ENCODE results near the gene NUCB1.

DNA sequence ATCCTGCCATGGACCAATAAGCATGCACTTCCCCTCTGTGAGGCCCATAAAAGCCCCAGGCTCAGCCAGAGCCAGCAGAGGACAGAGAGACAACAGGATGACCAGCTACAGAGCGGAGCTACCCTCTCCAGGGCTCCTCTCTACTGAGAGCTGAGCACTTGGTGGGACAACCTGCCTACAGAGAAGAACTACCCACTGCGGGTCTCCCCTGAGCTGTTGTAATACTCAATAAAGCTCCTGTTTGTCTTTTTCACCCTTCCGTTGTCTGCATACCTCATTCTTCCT, 47.1 kb downstream of the NUCB1 start:
- TF ChIP-seq, protein P1, sequence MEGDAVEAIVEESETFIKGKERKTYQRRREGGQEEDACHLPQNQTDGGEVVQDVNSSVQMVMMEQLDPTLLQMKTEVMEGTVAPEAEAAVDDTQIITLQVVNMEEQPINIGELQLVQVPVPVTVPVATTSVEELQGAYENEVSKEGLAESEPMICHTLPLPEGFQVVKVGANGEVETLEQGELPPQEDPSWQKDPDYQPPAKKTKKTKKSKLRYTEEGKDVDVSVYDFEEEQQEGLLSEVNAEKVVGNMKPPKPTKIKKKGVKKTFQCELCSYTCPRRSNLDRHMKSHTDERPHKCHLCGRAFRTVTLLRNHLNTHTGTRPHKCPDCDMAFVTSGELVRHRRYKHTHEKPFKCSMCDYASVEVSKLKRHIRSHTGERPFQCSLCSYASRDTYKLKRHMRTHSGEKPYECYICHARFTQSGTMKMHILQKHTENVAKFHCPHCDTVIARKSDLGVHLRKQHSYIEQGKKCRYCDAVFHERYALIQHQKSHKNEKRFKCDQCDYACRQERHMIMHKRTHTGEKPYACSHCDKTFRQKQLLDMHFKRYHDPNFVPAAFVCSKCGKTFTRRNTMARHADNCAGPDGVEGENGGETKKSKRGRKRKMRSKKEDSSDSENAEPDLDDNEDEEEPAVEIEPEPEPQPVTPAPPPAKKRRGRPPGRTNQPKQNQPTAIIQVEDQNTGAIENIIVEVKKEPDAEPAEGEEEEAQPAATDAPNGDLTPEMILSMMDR (IDR thresholded peaks at IDR 0.05; ENCODE audit: extremely low read depth in 1 of 2, insufficient read depth in 1 of 2, low read depth in 1 of 2, low read length in 2 of 2), result no peak
- TF ChIP-seq FOS (IDR thresholded peaks at IDR 0.05; ENCODE audit: borderline replicate concordance, insufficient read depth, low read length) (no peak), JUN (IDR thresholded peaks at IDR 0.05; ENCODE audit: borderline replicate concordance, insufficient read depth, insufficient read length, low read depth) (no peak), POLR2A (IDR thresholded peaks at IDR 0.05; ENCODE audit: low read depth, low read length) (no peak), EZH2 (IDR thresholded peaks at IDR 0.05; ENCODE audit: borderline replicate concordance, low read depth, low read length, severe bottlenecking) (no peak), POLR2AphosphoS5 (IDR thresholded peaks at IDR 0.05; ENCODE audit: insufficient read depth, low read depth, low read length) (no peak), GATA2 (IDR thresholded peaks at IDR 0.05; ENCODE audit: insufficient read depth, insufficient read length, low read depth, low read length) (no peak), MYC (IDR thresholded peaks at IDR 0.05; ENCODE audit: low read depth, low read length) (no peak)
- TF ChIP-seq, protein P2, sequence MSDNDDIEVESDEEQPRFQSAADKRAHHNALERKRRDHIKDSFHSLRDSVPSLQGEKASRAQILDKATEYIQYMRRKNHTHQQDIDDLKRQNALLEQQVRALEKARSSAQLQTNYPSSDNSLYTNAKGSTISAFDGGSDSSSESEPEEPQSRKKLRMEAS (IDR thresholded peaks at IDR 0.05; ENCODE audit: insufficient read depth, insufficient read length), result no peak

All from endothelial cell of umbilical vein (primary cell).